ENCODE data around the gene SEL1L3. TPM values are rescaled to one million over a fixed set of nuclear protein-coding genes. Genes with fewer than 3 reads are reported as not detected.

SEL1L3 gene
- polyA plus RNA-seq, 1 of the 3 experiments (the other 2 are of a cell fraction) = 2.2 TPM

DNA sequence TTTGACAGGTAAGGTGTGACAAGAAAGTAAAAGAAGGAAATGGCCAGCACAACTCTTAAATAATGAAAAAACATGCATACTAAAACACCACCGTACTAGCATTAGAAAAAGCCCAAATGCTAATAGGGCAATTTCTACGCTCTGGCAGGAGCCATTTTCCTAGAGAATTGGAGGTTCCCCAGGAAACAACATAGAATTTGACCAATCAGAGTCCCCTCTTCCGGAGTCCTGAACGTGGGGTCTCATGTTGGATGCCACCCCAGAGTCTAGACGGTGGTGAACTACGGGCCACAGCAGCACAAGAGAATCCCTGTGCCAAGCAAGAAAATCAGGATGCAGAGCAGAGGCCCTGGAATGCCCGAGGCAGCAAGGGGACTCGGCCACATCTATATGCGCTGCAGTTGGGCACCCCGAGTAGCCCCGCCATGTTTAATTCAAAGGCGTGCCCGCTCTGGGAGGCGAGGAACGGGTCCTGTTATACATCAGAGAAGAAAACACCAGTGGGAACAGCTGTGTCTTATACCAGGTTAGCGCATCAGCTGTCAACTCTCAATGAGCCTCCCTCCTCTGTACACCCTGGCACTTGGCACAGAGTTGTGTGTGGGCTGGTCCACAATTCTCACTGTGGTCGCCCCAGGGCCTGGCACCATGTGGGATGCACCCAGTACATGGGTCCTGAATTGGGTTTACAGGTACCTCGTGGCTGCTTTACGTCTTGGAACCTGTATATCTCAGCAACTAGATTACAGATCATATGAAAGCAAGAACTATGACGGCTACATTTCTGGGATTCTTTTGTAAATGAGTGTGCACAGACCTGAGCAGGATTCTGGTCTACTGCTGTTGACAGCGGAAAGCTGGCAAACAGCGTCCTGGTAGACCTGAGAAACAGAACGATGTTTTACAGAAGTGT, 52.1 kb downstream of the SEL1L3 start:
- DNase-seq = no peak

DNA sequence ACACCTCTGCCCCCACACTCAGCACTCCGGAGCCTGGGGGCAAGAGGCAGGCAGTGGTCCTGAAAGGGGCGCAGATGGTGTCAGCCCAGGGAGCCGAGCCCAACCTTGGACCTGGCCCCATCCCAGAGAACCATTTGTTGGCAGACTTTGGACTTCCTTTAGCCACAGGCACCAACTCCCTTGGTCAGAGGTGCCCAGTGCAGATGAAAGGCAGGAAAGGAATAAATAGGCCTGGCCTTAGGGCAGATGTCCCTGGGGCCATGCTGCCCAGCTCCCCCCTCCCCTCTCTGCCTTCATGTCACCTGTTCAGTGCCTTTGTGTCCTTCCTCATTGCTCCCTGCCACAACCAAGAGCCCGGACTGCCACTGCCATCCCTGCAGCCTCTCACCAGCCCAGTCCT, 52.8 kb downstream of the SEL1L3 start:
- H3F3A ChIP-seq (replicated peaks; ENCODE audit: insufficient read depth) = peaks cover 12% of the 10 kb centered on the region
- no peak overlapping the region for H3K4me3 ChIP-seq (ENCODE audit: low read depth in 2 of 2, low read length in 1 of 2)
- ChIA-PET CTCF (no interaction called here), POLR2A (no interaction called here)
- no peaks in the 10 kb centered on the region for H3K9me2 ChIP-seq
- H3K4me2 ChIP-seq = no peak overlapping the region
- peaks cover 0 to 6% of the 10 kb centered on the region in 2 experiments; a peak in 2 of 4 replicates for H3K4me1 ChIP-seq (ENCODE audit: control insufficient read depth in 1 of 2, insufficient read depth in 2 of 2, low read depth in 1 of 2, low read length in 1 of 2)
- no peak overlapping the region for H3K9ac ChIP-seq
- no peaks in the 10 kb centered on the region for H3K9me3 ChIP-seq
- H4K20me1 ChIP-seq (ENCODE audit: insufficient read depth) = no peaks in the 10 kb centered on the region
- no peaks in the 10 kb centered on the region for H3K27me3 ChIP-seq (ENCODE audit: insufficient read depth)
- no peak overlapping the region for H3K27ac ChIP-seq (ENCODE audit: low read depth in 2 of 2, low read length in 1 of 2)
- no peaks in the 10 kb centered on the region for H3K79me2 ChIP-seq (ENCODE audit: insufficient read depth)
- DNase-seq = no peak
- WGBS (ENCODE audit: low lambda C conversion rate) = 67% methylated on average over 2 of the region's 4 CpGs
- TF ChIP-seq CHD2 (IDR thresholded peaks at IDR 0.05; ENCODE audit: low read length, partially characterized antibody) (no peak), RFX5 (IDR thresholded peaks at IDR 0.05; ENCODE audit: low read length) (no peak), FOXJ3 (CRISPR knock-in tag; IDR thresholded peaks at IDR 0.05) (no peak), JUND (IDR thresholded peaks at IDR 0.05) (no peak), NFIC (IDR thresholded peaks at IDR 0.05; ENCODE audit: borderline replicate concordance) (no peak)
- TF ChIP-seq, protein P1, sequence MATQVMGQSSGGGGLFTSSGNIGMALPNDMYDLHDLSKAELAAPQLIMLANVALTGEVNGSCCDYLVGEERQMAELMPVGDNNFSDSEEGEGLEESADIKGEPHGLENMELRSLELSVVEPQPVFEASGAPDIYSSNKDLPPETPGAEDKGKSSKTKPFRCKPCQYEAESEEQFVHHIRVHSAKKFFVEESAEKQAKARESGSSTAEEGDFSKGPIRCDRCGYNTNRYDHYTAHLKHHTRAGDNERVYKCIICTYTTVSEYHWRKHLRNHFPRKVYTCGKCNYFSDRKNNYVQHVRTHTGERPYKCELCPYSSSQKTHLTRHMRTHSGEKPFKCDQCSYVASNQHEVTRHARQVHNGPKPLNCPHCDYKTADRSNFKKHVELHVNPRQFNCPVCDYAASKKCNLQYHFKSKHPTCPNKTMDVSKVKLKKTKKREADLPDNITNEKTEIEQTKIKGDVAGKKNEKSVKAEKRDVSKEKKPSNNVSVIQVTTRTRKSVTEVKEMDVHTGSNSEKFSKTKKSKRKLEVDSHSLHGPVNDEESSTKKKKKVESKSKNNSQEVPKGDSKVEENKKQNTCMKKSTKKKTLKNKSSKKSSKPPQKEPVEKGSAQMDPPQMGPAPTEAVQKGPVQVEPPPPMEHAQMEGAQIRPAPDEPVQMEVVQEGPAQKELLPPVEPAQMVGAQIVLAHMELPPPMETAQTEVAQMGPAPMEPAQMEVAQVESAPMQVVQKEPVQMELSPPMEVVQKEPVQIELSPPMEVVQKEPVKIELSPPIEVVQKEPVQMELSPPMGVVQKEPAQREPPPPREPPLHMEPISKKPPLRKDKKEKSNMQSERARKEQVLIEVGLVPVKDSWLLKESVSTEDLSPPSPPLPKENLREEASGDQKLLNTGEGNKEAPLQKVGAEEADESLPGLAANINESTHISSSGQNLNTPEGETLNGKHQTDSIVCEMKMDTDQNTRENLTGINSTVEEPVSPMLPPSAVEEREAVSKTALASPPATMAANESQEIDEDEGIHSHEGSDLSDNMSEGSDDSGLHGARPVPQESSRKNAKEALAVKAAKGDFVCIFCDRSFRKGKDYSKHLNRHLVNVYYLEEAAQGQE (IDR thresholded peaks at IDR 0.05; ENCODE audit: low read depth, low read length) = no peak
- TF ChIP-seq, protein P2, sequence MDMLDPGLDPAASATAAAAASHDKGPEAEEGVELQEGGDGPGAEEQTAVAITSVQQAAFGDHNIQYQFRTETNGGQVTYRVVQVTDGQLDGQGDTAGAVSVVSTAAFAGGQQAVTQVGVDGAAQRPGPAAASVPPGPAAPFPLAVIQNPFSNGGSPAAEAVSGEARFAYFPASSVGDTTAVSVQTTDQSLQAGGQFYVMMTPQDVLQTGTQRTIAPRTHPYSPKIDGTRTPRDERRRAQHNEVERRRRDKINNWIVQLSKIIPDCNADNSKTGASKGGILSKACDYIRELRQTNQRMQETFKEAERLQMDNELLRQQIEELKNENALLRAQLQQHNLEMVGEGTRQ (IDR thresholded peaks at IDR 0.05; ENCODE audit: borderline replicate concordance, low read depth, low read length) = no peak
- no peak overlapping the region for H2AFZ ChIP-seq (ENCODE audit: low read depth)
- no peaks in the 10 kb centered on the region for H3K36me3 ChIP-seq (replicated peaks in 1 of 2; ENCODE audit: control insufficient read depth in 1 of 2, insufficient read depth in 2 of 2, low read length in 1 of 2)

More for the DNA sequence above, 52.1 kb downstream of the SEL1L3 start:
- Histone ChIP-seq H3F3A (replicated peaks; ENCODE audit: insufficient read depth) (peaks cover 14% of the 10 kb centered on the region), H3K27me3 (ENCODE audit: insufficient read depth) (no peaks in the 10 kb centered on the region), H3K4me2 (no peak overlapping the region), H4K20me1 (ENCODE audit: insufficient read depth) (no peaks in the 10 kb centered on the region), H3K36me3 (replicated peaks in 1 of 2; ENCODE audit: control insufficient read depth in 1 of 2, insufficient read depth in 2 of 2, low read length in 1 of 2) (no peaks in the 10 kb centered on the region), H3K4me3 (ENCODE audit: low read depth in 2 of 2, low read length in 1 of 2) (no peak overlapping the region), H3K9ac (no peak overlapping the region), H3K9me3 (no peaks in the 10 kb centered on the region), H3K79me2 (ENCODE audit: insufficient read depth) (no peaks in the 10 kb centered on the region), H2AFZ (ENCODE audit: low read depth) (no peak overlapping the region), H3K27ac (ENCODE audit: low read depth in 2 of 2, low read length in 1 of 2) (no peak overlapping the region), H3K4me1 (ENCODE audit: control insufficient read depth in 1 of 2, insufficient read depth in 2 of 2, low read depth in 1 of 2, low read length in 1 of 2) (peaks cover 0 to 14% of the 10 kb centered on the region in 2 experiments; a peak in 2 of 4 replicates), H3K9me2 (no peaks in the 10 kb centered on the region)
- TF ChIP-seq, protein P3, sequence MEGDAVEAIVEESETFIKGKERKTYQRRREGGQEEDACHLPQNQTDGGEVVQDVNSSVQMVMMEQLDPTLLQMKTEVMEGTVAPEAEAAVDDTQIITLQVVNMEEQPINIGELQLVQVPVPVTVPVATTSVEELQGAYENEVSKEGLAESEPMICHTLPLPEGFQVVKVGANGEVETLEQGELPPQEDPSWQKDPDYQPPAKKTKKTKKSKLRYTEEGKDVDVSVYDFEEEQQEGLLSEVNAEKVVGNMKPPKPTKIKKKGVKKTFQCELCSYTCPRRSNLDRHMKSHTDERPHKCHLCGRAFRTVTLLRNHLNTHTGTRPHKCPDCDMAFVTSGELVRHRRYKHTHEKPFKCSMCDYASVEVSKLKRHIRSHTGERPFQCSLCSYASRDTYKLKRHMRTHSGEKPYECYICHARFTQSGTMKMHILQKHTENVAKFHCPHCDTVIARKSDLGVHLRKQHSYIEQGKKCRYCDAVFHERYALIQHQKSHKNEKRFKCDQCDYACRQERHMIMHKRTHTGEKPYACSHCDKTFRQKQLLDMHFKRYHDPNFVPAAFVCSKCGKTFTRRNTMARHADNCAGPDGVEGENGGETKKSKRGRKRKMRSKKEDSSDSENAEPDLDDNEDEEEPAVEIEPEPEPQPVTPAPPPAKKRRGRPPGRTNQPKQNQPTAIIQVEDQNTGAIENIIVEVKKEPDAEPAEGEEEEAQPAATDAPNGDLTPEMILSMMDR (IDR thresholded peaks at IDR 0.05) = no peak
- TF ChIP-seq SIN3A (IDR thresholded peaks at IDR 0.05; ENCODE audit: borderline replicate concordance, low read depth, low read length) (no peak), FOSL2 (IDR thresholded peaks at IDR 0.05; ENCODE audit: borderline replicate concordance, low read depth) (no peak), JUND (IDR thresholded peaks at IDR 0.05) (no peak), SMC3 (IDR thresholded peaks at IDR 0.05; ENCODE audit: low read depth, low read length) (no peak), GATA2 (CRISPR knock-in tag; IDR thresholded peaks at IDR 0.05) (no peak), TEAD4 (IDR thresholded peaks at IDR 0.05; ENCODE audit: borderline replicate concordance, insufficient read depth) (no peak), RAD21 (IDR thresholded peaks at IDR 0.05; ENCODE audit: low read length) (no peak), ELF1 (IDR thresholded peaks at IDR 0.05) (no peak)
- TF ChIP-seq, protein P4, sequence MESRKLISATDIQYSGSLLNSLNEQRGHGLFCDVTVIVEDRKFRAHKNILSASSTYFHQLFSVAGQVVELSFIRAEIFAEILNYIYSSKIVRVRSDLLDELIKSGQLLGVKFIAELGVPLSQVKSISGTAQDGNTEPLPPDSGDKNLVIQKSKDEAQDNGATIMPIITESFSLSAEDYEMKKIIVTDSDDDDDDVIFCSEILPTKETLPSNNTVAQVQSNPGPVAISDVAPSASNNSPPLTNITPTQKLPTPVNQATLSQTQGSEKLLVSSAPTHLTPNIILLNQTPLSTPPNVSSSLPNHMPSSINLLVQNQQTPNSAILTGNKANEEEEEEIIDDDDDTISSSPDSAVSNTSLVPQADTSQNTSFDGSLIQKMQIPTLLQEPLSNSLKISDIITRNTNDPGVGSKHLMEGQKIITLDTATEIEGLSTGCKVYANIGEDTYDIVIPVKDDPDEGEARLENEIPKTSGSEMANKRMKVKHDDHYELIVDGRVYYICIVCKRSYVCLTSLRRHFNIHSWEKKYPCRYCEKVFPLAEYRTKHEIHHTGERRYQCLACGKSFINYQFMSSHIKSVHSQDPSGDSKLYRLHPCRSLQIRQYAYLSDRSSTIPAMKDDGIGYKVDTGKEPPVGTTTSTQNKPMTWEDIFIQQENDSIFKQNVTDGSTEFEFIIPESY (IDR thresholded peaks at IDR 0.05; ENCODE audit: borderline replicate concordance, low read depth) = no peak
- CTCF ChIA-PET = no interaction called here
- POLR2A ChIA-PET = no interaction called here
- WGBS (ENCODE audit: low lambda C conversion rate) = 88% methylated on average over 13 of the region's 23 CpGs
